HG03354 (cell line): Measurements from ENCODE around the gene MCMBP.
"Not testable (repeated sequence)": the region's sequence is repeated elsewhere in the genome, so short reads cannot be mapped to it uniquely, and the experiment has no call there.

Experiments used
- ATAC-seq: cut with Tn5 transposase; IDR thresholded peaks from one replicate; pipeline ENCODE4 v1.9.1; 2021; ENCODE audit warnings: mild to moderate bottlenecking; ENCODE audit not compliant: unreplicated experiment, poor library complexity, severe bottlenecking

Gene MCMBP

DNA sequence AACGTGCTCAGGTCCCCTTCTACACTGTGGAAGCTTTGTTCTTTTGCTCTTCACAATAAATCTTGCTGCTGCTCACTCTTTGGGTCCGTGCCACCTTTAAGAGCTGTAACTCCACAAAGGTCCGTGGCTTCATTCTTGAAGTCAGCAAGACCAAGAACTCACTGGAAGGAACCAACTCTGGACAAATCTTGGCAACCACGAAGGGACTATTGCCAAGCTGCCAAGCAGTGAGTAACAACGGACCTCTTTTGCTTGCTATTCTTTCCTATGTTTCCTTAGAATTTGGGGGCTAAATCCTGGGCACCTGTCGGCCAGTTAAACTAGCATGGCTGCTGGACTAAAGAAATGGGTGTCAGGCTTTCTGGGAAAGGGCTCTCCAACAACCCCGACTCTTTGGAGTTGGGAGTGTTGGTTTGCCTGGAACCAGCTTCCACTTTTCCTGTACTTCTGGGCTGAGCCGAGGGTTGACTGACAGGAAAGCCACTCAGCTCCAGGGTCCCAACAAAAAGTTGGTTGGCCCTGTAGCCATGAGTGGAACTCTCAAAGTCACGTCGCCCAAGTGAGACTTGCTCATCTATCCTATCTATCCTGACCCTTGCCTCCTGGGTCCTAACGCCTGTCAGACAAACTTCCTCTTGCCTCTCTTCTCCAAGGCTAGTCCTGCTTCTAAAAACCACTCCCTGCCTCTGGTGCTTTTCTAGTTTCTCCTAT lies 11.4 kb upstream of the MCMBP start:
- ATAC-seq = not testable (repeated sequence)

DNA sequence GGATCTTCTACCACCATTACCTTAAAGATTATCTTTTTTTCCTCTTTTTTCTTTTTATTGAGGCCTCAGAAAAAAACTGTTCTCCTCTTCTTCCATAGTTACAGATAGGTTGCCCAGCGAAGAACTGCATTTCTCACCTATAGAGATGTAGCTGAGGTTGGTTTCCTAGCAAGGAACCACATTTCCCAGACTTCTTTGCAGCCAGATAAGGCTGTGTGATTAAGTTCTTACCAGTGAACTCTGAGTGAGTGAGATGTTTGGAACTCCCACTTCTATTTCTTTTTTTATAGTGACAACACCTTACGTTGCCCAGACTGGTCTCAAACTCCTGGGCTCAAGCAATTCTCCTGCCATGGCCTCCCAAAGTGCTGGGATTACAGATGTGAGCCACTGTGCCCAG lies 5.9 kb upstream of the MCMBP start:
- no peak for ATAC-seq

DNA sequence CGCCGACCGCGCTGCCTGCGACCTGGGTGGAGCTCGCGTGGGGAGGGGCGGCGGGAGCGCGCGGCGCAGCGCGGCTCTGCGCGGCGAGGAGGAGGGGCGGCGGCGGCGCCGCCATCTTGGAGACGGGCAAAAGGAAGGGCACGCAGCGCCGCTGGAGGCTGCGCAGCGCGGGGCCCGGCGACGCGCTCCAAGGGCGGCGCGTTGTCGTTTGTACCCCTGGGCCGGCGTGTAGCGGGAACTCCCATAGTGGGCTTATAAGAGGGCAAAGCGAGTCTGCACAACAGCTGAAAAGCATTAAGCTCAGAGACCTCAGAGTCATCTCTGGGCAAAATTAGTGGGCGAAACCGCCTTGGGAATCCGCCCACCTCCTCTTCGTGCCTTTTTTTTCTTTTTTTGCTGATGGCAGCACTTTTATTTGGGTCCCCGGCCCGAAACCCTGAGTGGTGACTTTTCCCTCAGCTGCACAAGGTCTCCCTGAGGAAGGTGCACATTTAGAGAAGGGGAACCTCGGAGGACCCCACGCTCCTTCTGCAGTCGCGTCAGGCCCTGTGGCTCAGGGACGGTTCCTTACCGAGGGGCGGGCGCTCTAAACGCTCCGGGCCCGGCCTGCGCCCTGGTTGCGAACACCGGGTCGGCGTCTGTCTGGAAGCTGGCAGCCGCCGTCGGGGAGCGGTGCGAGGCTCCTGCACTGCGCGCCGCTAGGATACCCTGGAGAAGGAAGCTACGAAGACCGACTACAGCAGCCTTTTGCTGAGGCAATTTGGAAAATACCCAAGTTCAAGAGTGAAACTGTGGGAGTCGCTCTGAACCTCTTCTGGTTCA lies 428 bp upstream of the MCMBP start:
- ATAC-seq = peak; percentile 90

DNA sequence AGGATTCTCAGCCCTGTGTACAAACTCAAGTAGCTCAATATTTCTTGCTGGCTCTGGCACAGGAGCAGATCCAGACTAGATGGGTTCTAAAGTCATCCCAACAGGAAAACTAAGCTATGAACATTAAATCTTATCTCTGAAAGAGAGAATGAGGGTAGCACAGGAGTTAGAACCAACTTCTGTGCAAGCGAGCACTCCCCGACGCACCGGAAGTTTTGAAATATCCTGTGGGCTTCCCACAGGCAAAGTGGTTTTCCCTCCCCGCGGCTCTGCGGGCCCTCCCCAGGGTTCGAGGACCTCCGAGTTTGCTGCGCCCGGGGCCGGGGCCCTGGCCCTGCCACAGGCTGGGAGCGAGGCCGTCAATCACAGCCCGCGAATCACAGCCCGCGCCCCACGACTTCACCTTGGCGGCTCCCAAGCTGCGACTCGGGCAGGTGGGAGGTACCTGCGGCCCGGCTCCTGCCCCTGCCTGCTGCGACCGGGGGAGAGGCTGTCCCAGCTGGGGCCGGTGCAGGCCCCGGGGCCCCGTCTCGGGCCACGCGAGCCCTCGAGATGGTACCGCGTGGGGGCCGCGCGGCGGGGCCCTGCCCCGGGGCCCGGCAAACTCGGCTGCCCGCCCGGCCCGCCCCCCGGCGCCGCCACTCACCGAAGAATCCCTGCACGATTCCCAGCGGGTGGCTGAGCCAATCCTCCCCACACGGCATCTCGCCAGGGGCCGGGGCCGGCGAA lies 598 bp downstream of the MCMBP start:
- ATAC-seq = peak; percentile 50

DNA sequence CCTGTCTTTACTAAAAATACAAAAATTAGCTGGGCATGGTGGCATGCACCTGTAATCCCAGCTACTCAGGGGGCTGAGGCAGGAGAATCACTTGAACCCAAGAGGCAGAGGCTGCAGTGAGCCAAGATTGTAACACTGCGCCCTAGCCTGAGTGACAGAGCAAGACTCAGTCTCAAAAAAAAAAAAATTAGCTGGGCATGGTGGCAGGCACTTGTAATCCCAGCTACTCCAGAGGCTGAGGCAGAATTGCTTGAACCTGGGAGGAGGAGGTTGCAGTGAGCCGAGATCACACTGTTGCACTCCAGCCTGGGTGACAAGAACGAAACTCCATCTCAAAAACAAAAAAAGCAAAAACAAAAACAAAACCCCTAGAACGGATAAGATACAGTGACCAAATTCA lies 3.2 kb downstream of the MCMBP start:
- ATAC-seq = not testable (repeated sequence)

DNA sequence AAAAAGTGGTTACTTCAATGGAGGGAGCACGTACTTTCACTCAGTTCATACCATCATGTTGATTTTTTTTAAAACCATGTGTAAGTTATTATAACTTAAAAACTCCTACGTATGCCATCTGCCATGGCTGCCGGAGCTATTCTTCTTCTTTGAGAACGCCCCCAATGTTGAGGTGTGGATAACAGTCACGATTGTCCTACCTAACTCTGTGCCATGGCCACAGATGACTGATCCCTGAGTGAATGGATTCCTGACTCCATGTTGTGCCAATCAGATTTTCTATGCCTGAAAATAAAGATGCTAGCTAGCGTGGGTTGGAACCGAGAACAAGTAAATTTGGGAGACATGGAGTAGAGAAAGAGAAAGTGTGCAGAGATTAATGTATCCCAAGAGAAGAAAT lies 5.3 kb downstream of the MCMBP start:
- no peak for ATAC-seq

DNA sequence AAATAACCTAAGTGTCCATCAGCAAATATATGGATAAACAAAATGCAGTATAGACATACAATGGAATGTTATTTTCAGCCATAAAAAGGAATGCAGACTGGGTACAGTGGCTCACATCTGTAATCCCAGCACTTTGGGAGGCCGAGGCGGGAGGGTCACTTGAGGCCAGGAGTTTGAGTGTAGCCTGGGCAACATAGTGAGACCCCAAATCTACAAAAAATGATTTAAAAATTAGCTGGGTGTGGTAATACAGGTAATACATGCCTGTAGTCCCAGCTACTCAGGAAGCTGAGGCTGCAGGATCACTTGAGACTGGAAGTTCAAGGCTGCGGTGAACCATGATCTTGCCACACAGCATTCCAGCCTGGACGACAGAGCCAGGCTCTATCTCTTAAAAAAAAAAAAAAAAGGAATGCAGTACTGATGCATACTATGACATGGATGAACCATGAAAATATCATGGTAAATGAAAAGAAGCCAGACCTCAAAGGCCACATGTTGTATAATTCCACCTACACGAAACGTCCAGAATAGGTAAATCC lies 6.9 kb downstream of the MCMBP start:
- no peak for ATAC-seq

DNA sequence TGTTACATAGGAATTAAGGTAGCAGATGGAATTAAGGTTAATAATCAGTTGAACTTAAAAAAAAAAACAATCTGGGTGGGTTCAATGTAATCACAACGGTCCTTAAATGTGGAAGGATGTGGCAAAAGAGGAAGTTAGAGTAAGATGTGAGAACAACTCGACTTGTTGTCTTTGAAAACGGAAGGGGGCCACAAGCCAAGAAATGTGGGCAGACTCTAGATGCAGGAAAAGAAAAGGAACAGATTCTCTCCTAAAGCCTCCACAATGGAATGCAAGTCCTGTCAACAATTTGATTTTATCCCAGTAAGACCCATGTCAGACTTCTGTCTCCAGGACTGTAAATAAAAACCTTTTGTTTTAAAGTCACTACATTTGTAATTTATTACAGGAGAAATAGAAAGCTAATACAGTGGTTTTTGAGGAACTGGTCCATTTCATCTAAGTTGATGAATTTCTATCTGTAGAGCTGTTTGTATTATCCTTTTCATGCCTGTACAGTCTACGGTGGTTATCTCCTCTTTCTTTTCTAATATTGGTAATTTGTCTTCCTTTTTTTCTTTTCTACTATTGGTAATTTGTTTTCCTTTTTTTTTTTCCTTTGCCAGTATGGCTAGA lies 8.6 kb downstream of the MCMBP start:
- no peak for ATAC-seq

DNA sequence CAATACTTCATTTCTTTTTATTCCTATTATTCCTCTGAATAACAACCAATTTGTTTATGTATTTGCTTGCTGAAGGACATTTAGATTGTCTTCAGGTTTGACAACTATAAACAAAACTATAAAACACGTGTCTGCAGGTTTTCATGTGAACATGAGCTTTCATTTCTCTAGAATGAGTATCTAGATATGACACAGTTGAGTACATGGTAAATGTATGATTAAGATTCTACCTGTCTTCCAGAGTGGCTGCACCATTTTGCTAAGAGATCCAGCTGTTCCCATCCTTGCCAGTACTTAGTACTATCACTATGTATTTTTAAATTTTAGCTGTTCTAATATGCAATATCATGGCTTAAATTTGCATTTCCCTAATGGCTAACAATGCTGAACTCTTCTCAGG lies 10.1 kb downstream of the MCMBP start:
- no peak for ATAC-seq

DNA sequence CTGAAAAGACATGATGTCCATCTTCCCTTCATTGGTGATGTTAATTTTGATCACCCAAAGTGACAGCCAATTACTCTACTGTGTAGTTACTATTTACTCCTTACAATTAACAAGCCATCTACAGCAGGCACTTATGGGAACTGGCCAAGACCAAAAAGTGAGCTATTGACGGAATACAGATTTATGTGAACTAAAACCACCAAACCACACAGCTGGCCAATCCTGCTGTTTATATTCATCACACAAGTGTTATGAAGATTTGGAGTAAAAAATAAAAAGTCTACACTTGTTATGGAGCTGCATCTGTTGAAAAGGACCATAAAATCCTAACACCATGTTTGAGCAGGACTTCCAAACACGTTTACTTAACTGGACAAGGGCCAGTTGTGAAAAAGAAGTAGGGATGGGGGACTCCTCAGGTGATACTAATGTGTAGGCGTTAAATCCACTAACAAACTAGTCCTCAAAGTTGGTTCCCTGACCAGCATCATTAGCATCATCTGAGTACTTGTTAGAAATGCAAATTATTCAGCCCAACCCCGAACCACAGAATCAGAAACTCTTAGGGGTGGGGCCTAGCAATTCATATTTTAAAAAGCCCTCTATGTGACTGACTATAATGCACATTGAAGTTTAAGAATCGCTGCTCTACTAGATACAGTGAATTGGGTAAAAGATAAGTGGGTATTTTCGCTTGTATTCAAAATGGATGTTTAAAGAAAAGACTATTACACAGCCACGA lies 11.6 kb downstream of the MCMBP start:
- no peak for ATAC-seq

DNA sequence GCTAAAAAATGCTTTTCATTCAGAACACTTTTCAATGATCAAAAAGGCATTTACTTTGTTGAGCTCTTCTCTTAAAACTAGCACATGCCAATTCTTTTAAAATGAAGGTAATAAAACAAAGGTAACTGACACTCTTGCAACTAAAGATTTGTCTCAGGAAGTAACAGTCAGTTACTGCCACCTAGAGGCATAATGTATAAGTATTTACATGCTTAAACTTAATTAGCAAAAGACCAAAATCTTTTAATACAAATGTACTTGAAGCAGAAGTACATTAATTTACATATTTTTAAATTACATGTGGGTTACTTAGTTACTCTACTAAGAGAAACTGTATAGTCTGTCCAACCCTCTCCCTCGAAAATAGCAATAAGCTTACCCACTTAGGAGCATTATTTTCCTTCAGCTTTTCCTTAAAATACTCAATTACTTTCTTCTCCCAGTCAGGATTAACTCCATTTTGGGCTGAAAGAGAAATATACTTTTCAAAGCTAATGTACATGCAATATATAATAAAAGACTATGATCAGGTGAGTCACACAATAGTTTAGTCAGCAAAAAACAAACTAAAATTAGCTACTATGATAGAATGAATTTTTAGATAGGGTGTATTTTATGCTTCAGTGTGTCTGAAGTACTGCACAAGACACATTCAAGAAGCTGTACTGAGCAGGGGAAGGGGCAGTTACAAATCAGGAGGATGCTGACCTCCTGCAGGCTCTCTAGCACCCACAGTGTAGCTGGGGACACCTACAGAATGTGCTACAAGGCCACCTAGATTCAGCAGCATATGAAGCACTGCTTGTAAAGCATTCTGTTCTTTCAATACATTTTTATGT lies 13.0 kb downstream of the MCMBP start:
- ATAC-seq = no peak

DNA sequence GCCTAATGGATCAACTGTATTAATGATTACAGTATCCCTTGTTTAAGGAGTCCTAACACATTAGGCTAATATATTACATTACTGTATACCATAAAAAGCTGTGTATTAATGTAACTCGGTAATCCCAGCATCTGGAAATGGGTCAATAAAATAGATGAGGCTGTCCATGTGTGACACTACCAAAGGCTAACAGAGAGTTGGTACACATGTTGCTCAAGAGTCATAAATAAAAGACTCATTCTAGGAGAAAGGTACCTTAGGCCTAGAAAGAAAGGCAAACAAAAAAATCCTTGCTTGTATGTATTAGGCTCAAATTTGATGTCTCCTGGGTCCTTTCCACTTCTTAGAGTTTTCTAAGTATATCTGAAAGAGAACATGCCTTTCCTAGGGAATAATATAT lies 14.6 kb downstream of the MCMBP start:
- ATAC-seq = no peak

DNA sequence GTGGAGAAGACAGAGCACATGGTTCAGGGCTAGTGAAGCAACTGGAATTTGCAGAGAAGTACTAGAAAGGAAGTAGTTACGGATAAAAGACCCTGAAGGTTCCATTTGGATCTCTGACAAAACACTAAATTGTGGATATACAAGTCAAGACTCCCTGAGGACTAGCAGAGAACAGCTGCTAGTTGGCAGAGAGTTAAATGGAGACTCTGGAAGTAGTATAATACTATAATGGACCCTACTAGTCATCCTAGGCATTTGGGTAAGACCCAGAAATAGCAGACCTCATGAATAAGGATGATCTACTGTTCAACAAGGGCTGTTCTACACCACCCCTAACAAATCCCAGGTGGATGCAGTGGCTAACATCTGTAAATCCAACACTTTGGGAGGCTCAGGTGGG lies 19.1 kb downstream of the MCMBP start:
- no peak for ATAC-seq

DNA sequence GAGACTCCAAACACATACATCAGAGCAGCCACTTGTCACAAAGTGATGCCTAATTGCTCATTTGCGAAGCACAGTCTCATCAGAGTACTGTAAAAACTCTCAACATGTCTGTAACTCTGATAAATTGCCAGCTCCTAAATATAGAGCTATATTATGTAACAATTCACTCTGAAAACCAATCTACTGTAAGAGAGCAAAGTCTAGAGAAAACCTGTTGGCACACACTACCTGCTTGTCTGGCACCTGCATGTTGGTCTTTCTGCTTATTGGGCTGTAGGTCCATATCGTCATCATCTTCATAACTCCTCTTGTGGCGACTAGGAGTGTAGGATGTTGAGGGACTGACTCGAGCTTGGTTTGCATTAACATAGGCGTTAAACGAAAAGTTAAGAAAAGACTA lies 19.8 kb downstream of the MCMBP start:
- no peak for ATAC-seq

DNA sequence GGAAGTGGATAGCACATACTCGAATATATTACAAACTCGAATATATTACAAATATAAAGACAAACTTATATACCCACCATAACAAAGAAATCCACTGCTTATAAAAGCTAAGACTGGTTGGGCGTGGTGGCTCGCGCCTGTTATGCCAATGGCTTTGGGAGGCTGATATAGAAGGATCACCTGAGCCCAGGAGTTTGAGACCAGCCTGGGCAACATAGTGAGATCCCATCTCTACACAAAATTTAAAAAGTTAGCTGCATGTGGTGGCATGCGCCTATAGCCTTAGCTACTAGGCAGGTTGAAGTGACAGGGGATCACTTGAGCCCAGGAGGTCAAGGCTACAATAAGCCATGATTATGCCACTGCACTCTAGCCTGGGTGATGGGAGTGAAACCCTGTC lies 20.4 kb downstream of the MCMBP start:
- ATAC-seq = no peak

DNA sequence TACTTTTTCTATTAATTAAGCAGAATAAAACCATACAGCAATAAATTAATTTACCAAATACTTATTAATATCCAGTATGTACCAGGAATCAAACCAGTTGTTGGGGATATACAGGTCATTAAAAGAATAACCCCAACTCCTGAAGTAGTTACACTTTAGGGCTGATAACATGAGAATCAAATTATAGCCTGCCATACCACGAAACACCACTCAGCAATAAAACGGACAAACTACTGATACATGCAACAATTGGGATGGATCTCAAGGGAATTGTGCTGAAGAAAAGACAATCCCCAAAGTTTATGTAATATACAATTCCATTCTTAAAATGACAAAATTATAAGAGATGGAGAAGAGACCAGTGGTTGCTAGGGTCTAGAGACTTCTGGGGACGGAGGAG lies 22.7 kb downstream of the MCMBP start:
- ATAC-seq = no peak

DNA sequence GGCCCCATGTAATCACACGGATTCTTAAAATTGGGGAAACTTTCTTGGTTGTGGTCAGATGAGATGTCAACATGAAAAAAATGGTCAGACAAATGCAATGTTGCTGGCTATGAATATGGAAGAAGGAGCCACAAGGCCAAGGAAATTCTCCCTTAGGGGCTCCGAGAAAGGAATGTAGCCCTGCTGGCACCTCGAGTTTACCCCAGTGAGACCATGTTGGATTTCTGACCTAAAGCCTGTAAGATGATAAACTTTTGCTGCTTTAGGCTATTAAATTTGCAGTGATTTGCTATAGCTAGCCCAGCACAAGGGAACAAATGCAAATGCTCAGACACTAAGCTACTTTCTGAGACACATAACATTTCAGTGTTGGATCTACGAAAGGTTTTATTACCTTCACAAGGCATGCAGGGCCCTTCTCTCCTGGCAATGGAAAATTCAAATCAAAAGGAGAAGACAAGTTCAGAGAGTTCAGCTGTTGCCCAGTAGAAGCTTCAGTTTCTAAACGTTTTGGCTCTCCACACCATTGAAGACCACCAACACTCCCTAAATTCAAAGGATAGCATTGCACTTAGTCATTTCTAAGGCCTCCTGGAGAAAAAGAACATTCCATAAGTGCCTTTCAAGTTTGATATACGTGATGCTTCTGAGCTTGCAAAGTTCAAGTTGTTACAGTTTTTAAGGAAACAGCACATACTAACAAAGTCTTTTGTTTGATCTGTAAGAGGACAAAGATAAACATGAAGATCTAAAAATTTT lies 23.4 kb downstream of the MCMBP start:
- ATAC-seq = no peak

DNA sequence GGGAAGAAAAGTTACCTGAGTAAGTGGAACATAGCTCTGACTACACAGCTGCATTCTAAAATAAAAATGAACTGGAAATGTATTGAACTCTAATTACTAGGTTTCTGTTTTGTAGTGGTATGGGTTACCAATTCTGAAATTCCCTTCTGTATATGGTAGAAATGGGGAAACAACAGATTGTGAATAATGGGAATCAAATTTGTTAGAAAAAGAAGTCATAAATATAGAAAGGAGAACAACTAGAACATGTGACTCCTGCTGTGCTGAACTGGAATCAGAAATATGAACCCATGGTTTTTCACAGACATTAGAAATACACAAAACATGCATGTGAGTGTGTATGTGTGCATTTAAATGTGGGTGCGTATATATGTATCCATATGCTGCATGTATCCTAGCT lies 27.0 kb downstream of the MCMBP start:
- no peak for ATAC-seq
